Activated T-helper 1 cell treated with Interleukin-2 at 50 U/mL for 16 hours (primary cell): Measurements from ENCODE around the gene NELL2.
"Not testable (repeated sequence)": the region's sequence is repeated elsewhere in the genome, so short reads cannot be mapped to it uniquely, and the experiment has no call there.

Experiments used
- DNase-seq: peaks from one replicate; pipeline ENCODE4 v3.0.0-alpha.2; 2020; ENCODE audit warnings: low read depth

Gene NELL2

GRCh38 chr12:44694017-44694416 lies 182.1 kb downstream of the NELL2 start:
- DNase-seq = no peak

GRCh38 chr12:44689587-44689986 lies 186.5 kb downstream of the NELL2 start:
- DNase-seq = no peak

DNA sequence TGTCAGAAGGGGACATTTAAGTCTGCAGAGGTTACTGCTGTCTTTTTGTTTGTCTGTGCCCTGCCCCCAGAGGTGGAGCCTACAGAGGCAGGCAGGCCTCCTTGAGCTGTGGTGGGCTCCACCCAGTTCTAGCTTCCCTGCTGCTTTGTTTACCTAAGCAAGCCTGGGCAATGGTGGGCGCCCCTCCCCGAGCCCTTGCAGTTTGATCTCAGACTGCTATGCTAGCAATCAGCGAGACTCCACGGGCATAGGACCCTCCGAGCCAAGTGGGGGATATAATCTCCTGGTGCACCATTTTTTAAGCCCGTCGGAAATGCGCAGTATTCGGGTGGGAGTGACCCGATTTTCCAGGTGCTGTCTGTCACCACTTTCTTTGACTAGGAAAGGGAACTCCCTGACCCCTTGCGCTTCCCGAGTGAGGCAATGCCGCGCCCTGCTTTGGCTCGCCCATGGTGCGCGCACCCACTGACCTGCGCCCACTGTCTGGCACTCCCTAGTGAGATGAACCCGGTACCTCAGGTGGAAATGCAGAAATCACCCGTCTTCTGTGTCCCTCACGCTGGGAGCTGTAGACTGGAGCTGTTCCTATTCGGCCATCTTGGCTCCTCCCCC lies 189.2 kb downstream of the NELL2 start:
- DNase-seq = not testable (repeated sequence)

DNA sequence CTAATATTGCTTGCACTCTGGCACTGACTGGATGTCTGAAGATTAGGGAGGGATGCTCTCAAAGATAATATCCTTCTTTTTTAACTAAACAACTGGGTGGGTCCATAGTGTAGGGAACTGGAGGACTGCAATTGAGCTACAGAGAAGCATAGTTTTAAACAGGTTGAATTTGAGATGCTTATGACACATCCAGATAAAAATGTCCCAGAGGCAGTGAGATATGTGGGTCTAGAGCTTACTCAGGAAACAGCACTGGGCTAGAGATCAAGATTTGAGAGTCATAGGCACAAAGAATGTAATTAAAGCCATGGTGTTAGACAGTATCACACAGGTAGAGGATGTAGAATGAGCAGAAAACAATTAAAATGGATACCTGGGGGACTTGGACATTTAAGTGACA lies 198.4 kb downstream of the NELL2 start:
- DNase-seq = no peak

DNA sequence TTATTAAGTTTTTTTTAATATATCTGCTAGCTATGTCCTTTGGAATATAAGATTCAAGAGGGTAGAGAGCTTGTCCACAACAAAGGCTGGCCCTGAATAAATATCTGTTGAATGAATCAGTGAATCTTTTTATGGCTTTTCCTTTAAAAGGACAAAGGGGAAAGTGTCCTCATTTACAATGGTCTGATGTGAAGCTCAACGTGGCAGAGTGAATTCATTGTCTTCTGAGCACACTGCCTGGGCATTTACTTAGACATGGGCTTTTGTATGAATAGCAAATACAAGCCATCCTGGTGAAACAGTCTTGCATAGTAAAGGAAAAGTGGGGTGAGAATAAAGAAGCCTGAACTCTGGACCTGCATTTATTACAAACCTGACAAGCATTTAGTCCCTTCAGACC lies 201.2 kb downstream of the NELL2 start:
- DNase-seq = no peak

GRCh38 chr12:44673811-44674210 lies 202.3 kb downstream of the NELL2 start:
- DNase-seq = no peak

DNA sequence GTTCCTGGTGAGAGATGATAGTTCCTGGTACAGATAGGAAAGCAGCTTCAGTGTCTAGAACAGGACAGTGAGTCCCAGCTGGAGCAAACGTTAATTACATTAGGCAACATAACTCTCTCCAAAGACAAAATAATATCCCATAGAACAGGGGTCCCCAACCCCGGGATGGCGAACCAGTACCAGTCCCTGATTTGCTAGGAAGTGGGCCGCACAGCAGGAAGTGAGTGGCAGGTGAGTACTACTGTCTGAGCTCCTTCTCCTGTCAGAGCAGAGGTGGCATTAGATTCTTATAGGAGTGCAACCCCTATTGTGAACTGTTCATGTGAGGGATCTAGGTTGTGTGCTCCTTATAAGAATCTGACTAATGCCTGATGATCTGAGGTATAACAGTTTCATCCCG lies 204.1 kb downstream of the NELL2 start:
- DNase-seq = no peak

GRCh38 chr12:44668443-44668842 lies 207.7 kb downstream of the NELL2 start:
- DNase-seq = no peak

DNA sequence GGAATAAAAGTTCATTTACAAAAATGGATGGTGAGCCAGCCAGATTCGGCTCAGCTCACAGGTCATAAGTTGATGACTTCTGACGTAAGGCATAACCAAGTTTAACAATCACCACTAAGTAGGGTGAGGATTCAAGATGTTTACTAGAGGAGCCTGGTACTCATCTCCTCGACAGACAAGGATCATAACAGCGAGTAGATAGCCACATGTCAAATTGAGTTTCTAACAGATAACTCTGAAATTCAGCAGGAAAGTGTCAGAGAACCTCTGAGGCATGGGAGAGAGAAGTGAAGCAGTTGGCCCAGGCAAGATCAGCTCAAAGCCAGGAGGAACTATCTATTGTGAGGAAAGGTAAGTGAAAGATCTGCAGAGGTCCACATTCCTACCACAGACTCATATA lies 208.7 kb downstream of the NELL2 start:
- no peak for DNase-seq

GRCh38 chr12:44663291-44663690 lies 212.8 kb downstream of the NELL2 start:
- no peak for DNase-seq

DNA sequence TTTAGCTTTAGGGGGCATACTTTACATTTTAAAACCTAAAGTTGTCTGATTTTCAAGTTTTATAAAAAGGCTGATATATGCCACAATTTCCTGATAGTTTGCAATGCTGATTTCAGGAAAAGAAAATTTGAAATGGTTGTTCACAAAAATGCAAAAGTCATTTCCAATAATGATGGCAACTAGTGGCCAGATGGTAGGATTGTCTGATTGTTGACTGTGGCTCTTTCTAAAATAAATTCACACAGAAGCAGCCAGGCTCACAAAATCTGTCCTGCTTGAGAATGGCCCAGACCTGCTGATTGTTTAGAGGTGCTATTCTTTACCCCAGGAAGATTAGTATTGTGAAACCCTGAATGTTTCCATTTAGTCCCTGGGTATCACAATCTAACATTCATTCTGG lies 220.3 kb downstream of the NELL2 start:
- DNase-seq = no peak

GRCh38 chr12:44654646-44655639 lies 221.2 kb downstream of the NELL2 start:
- no peak for DNase-seq

GRCh38 chr12:44653861-44654527 lies 222.1 kb downstream of the NELL2 start:
- DNase-seq = no peak

DNA sequence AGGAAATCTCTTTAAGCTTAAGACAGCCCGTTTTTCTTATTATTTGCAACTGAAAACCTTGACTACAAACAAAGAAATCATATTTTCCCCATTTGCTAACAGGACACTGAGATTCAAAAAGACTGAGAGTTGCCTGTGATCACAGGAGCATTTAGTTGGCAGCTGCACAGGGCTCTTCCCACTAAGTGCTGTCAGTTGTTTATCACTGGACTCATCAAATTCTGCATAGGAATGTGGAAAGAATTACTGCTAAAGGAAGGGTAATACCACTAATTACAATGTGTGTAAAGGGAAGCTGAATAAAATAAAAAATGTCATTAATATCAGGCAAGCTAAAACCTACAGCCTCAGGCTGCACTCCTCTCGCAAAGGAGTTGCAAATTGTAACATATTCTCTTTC lies 226.4 kb downstream of the NELL2 start:
- DNase-seq = no peak

DNA sequence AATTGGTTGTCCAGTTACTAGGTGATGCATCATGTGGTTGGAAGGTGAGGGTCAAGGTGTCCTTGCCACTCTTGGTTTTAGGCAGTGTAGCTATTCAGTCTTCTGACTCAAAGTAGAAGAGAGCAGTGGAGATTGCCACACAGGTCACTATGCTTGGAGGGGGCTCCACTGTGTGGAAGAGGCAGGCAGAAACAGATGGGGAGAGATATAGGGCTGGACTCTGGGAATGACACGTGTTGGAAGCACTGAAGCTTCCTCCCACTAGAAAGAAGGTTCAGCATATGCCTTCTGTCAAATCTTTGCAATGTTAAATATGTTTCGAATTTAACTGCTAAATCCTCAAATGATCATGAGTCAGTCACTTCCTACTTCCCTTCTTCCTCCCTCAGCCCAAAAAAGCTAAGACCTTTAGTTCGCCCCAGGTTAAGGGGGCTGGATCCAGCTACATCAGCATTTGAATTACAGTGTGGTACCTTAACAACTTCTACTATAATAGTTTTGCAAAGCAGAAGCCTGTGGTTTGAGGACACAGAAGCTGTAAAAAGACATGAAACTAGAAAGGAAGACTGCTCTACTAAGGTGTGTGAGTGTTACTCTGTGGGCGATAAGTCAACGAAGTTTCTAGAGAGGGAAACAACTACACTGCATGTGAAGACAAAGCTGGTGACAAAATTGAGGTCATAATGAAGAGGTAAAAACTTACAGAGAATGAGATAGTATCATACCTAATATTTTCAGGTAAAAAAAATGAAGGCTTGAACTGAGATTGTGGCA lies 228.0 kb downstream of the NELL2 start:
- DNase-seq = no peak

DNA sequence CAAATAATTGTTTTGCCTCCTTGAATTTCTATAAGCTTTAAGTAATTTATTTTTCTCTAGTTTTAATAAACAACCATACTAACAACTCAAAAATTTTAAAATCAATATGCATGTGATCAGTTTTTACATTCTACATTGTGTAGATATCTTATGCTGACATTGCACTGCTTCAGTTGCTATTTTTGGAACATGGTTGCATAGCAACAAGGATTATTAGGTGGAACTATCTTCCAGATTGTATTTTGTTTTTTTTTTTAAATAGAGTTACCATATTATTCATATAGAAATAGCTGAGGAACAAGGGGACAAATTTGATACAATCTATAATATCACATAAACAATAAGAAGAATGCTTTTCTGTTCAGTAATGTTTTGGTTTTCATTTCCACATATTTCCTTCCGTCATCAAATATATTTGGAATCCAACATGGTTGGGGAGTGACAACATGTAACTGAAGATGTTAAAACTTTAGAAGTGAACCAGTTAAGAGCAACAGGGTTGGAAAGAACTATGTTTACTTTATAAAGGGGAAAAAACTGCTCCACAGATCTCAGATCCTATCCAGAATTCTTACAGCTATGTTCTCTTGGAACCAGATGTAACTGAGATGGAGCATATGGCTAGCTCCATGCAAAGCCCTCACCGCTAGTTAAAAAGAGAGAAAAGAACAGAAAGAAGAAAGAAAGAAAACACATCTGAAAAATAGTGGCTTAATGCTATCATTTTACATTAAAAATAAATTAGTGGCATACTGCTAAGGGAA lies 235.5 kb downstream of the NELL2 start:
- no peak for DNase-seq

GRCh38 chr12:44637875-44638274 lies 238.2 kb downstream of the NELL2 start:
- no peak for DNase-seq

DNA sequence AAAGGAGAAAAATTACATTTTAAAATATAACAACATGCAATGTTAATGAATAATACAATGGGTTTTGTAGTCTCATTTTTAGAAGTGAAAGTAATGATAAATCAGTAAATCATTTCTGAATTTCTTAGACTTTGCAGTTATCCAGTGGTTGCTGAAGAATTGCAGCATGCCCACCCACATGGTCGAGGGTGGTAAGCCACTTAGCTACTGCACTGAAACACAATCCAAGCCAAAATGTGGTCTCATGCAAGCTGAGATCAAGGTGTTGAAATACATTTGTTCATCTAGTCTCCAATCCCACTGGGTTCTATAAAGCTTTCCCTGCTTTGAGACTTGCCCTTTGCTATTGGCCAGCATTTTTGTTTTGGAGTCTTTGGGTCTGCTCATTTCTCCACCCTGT lies 247.9 kb downstream of the NELL2 start:
- no peak for DNase-seq

DNA sequence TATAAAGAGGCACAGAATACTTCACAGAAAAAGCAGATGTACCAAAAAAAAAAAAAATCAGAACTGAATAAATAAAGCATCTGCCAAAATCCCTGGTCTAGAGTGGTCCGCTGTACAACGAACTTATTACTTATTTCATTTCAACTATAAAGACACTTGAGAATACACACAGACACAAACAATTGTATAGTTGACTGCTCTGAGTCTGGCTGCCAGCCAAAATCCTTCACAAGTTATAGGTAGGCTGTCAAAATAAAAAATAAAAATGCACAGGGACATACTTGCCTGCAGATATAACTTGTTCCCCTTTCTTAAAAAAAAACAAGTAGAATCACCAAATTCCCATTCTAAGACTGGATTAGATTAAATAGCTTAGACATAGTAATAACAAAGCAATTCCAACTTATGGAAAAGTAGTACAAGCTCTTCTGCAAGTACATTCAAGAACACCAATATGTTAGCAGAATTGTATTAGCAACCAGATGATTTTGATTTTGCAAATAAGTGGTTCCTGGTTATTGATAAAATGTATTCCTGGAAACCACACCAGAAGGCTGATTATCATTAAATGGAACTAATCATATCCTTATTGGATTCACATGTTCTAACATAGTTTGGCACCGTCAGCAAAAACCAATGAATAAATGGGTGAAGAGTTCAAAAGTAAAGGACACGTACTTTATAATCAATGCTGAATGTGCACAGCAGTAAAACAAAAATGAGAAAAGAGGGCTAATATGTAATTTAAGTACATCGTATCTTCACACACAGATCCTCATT lies 248.5 kb downstream of the NELL2 start:
- DNase-seq = no peak

DNA sequence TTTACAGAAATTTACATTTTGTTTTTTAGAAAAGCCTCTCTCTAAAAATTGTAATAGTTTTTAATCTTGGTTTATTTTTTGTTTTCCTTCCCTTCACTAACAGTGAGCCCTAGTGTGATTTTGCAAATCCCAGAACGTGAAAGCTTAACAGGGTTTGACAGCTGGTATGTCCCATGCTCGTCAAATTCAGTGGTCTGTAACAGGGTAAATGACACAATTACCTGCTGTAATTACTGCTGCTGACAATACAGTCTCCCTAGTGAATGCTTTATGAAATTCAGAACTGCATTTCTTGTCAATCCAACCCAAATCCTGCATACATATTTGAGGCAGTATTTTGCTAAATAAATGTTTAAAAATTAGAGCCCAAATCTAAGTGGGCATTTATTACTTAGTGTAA lies 249.2 kb downstream of the NELL2 start:
- DNase-seq = no peak

GRCh38 chr12:44618946-44619345 lies 257.2 kb downstream of the NELL2 start:
- no peak for DNase-seq
